GM21723 (cell line): ENCODE measurements around the gene LSS.
"Not testable (repeated sequence)": the region's sequence is repeated elsewhere in the genome, so short reads cannot be mapped to it uniquely, and the experiment has no call there.

ENCODE experiments used
- ATAC-seq: cut with Tn5 transposase; IDR thresholded peaks from one replicate; pipeline ENCODE4 v1.9.1; 2021; ENCODE audit warnings: mild to moderate bottlenecking, moderate library complexity; ENCODE audit not compliant: unreplicated experiment

Gene LSS

GRCh38 chr21:46142582-46143473 lies 85.7 kb downstream of the LSS start:
- ATAC-seq = no peak

DNA sequence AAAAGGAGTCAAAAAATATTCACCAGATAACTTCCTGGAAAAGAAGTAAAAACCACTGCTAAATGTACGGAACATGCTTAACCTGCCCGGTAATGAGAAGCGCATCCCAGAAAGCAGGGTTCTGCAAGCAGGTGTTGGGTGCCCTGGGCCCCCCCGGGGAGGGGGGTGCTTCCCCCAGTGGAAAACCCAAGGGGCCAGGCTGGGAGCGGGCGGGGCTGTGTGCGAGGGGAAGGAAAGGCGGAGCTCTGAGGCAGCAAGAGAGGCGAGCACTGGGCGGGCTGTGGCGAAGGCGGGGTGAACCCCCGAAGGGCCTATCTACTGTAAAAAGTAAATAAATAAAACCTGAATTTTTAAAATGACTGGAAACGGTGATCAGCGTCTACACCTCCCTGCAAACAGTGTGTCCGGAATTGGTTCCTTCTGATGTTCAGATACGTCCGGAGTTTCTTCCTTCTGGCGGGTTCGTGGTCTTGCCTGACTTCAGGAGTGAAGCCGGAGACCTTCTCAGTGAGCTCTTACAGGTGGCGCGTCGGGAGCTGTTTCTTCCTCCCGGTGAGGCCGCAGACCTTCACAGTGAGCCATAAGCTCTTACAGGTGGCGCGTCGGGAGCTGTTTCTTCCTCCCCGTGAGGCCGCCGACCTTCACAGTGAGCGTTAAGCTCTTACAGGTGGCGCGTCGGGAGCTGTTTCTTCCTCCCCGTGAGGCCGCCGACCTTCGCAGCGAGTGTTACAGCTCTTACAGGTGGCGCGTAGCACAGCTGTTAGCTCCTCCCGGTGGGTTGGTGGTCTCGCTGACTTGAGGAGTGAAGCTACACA lies 86.6 kb downstream of the LSS start:
- ATAC-seq = no peak

DNA sequence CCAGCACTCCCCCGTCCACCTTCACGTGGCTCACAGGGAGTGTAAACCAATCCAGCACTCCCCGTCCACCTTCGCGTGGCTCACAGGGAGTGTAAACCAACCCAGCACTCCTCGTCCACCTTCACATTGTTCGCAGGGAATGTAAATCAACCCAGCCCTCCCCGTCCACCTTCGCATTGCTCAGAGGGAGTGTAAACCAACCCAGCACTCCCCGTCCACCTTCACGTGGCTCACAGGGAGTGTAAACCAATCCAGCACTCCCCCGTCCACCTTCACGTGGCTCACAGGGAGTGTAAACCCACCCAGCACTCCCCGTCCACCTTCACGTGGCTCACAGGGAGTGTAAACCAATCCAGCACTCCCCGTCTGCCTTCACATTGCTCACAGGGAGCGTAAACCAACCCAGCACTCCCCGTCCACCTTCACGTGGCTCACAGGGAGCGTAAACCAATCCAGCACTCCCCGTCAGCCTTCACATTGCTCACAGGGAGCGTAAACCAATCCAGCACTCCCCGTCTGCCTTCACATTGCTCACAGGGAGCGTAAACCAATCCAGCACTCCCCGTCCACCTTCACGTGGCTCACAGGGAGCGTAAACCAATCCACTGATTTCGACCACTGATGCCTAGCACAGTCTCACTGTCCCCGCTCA lies 88.1 kb downstream of the LSS start:
- not testable (repeated sequence) for ATAC-seq

- no peak for ATAC-seq
These were observed 88.9 kb downstream of the LSS start for GRCh38 chr21:46139686-46140085.

GRCh38 chr21:46138383-46138970 lies 90.1 kb downstream of the LSS start:
- no peak for ATAC-seq
